Effector memory CD4-positive, alpha-beta T cell (primary cell): ENCODE measurements around the gene EYS.

Source experiments
- DNase-seq, 3 donors: peaks; one replicate each; pipeline ENCODE4 v3.0.0-alpha.2; 2020
- H3K27ac ChIP-seq: 2 replicates; pipeline ENCODE4 v1.7.0; 2013; ENCODE audit warnings: mild to moderate bottlenecking, low read length, moderate library complexity; ENCODE audit not compliant: insufficient read depth, poor library complexity, severe bottlenecking
- H3K27me3 ChIP-seq: replicated peaks from 2 replicates; pipeline ENCODE4 v1.7.0; 2013; ENCODE audit warnings: mild to moderate bottlenecking, low read length; ENCODE audit not compliant: insufficient read depth, control insufficient read depth, poor library complexity, severe bottlenecking
- H3K36me3 ChIP-seq: 2 replicates; pipeline ENCODE4 v1.7.0; 2013; ENCODE audit warnings: mild to moderate bottlenecking, low read length, moderate library complexity; ENCODE audit not compliant: control insufficient read depth, insufficient read depth
- H3K4me1 ChIP-seq: 2 replicates; pipeline ENCODE4 v1.7.0; 2013; ENCODE audit warnings: low read length, mild to moderate bottlenecking; ENCODE audit not compliant: control insufficient read depth, insufficient read depth, poor library complexity, severe bottlenecking
- H3K4me3 ChIP-seq: 2 replicates; pipeline ENCODE4 v1.7.0; 2013; ENCODE audit warnings: low read length, low read depth, mild to moderate bottlenecking; ENCODE audit not compliant: insufficient read depth, poor library complexity, severe bottlenecking
- H3K9me3 ChIP-seq: 2 replicates; pipeline ENCODE4 v1.7.0; 2013; ENCODE audit warnings: mild to moderate bottlenecking, low read length, moderate library complexity; ENCODE audit not compliant: control insufficient read depth

The EYS gene

DNA sequence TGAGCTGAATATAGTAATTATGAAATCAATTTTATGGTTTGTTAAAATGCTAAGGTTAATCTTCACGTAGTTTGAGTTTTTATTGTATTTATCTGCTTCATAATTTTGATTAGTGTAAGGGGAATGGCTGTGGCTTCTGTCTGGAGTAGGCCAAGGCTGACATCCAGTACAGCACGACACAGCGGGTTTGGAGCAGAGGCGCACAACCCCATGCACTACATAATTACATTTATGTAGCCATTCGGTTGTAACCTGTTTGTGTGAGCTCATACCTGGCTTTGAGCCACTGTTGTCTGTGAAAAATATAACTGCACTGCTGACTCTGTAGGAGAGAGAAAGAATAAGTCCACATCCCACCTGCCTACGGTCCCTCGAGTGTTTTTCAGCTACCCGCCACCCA is 615.5 kb downstream of the EYS start:
- no peaks in the 10 kb centered on the region for H3K4me1 ChIP-seq
- no peaks in the 10 kb centered on the region for H3K27me3 ChIP-seq
- H3K9me3 ChIP-seq, result no peaks in the 10 kb centered on the region
- no peak overlapping the region for H3K27ac ChIP-seq
- no peak for DNase-seq
- H3K4me3 ChIP-seq, result no peak overlapping the region
- H3K36me3 ChIP-seq, result no peaks in the 10 kb centered on the region

GRCh38 chr6:65088575-65088974 is 618.5 kb downstream of the EYS start:
- Histone ChIP-seq H3K36me3 (no peaks in the 10 kb centered on the region), H3K9me3 (no peaks in the 10 kb centered on the region), H3K4me3 (no peak overlapping the region), H3K27me3 (no peaks in the 10 kb centered on the region), H3K27ac (no peak overlapping the region), H3K4me1 (no peaks in the 10 kb centered on the region)
- no peak for DNase-seq

- DNase-seq, result no peak
- Histone ChIP-seq H3K4me1 (no peaks in the 10 kb centered on the region), H3K27me3 (no peaks in the 10 kb centered on the region), H3K4me3 (no peak overlapping the region), H3K36me3 (no peaks in the 10 kb centered on the region), H3K9me3 (no peaks in the 10 kb centered on the region), H3K27ac (no peak overlapping the region)
Observed at GRCh38 chr6:65081756-65082155, 625.3 kb downstream of the EYS start.

- DNase-seq, result no peak
- Histone ChIP-seq H3K36me3 (no peaks in the 10 kb centered on the region), H3K4me1 (no peaks in the 10 kb centered on the region), H3K4me3 (no peak overlapping the region), H3K27ac (no peak overlapping the region), H3K27me3 (no peaks in the 10 kb centered on the region), H3K9me3 (no peaks in the 10 kb centered on the region)
Observed at GRCh38 chr6:65075705-65076230, 631.3 kb downstream of the EYS start.

DNA sequence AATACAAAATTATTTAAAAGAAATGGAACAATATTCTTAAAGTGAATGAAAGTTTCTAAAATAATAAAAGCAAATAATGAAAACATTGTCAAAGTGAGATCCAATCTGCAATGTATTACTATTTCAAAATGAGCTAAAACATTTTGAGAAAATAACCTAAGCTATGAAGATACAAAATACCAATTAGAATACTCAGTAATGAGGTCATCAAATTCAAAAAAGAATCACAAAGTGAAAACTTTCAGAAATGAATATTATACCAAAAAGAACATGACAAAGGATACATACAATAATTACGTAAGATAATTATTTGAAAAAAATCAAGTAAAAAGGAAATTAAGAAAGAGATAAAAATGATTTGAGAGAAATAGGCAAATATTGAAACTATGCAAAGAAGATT is 634.5 kb downstream of the EYS start:
- no peaks in the 10 kb centered on the region for H3K36me3 ChIP-seq
- no peaks in the 10 kb centered on the region for H3K4me1 ChIP-seq
- no peaks in the 10 kb centered on the region for H3K27me3 ChIP-seq
- H3K9me3 ChIP-seq, result no peaks in the 10 kb centered on the region
- no peak for DNase-seq
- no peak overlapping the region for H3K4me3 ChIP-seq
- no peak overlapping the region for H3K27ac ChIP-seq

DNA sequence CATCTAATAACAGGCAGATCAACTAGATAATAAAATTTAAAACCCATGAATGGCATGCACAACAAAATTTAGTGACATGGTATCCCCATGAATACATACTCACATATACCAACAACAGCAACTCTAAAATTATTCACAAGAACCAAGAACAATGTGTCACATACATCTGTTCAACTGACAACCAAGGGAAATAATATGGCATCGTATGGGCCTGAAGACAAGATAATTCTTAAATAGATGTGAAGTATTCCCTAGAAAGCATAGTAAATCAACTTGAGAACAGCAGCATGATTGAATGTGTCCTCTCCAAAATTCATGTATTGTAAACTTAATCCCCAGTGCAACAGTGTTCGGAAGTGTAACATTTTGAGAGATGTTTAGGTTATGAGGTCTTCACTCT is 635.5 kb downstream of the EYS start:
- DNase-seq, result no peak
- Histone ChIP-seq H3K27me3 (no peaks in the 10 kb centered on the region), H3K4me1 (no peaks in the 10 kb centered on the region), H3K9me3 (no peaks in the 10 kb centered on the region), H3K27ac (no peak overlapping the region), H3K4me3 (no peak overlapping the region), H3K36me3 (no peaks in the 10 kb centered on the region)

DNA sequence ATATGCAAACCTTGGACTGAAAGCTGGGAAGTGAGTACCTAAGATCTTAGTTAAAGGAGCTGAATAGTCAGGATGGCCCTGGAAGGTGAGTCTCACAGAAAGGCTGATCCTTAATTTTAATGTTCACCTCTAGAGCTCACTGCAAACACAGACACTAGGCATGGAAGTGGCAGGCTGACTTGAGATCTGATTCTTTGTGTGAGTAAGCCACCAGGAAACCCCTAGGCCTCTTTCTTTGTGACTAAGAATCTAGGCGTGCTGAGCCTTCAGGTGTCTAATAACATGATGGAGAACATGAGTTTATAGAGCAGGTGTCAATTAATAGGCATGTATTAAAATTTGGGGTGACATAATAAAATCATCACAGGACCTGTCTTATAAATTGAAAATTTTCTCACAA is 642.2 kb downstream of the EYS start:
- Histone ChIP-seq H3K4me3 (no peak overlapping the region), H3K36me3 (no peaks in the 10 kb centered on the region), H3K9me3 (no peaks in the 10 kb centered on the region), H3K27ac (no peak overlapping the region), H3K4me1 (no peaks in the 10 kb centered on the region), H3K27me3 (no peaks in the 10 kb centered on the region)
- no peak for DNase-seq

- H3K4me1 ChIP-seq, result no peaks in the 10 kb centered on the region
- no peak overlapping the region for H3K4me3 ChIP-seq
- H3K27ac ChIP-seq, result no peak overlapping the region
- no peak for DNase-seq
- no peaks in the 10 kb centered on the region for H3K36me3 ChIP-seq
- no peaks in the 10 kb centered on the region for H3K9me3 ChIP-seq
- no peaks in the 10 kb centered on the region for H3K27me3 ChIP-seq
Observed at GRCh38 chr6:65059568-65059967, 647.5 kb downstream of the EYS start.

GRCh38 chr6:65055545-65055944 is 651.5 kb downstream of the EYS start:
- Histone ChIP-seq H3K4me1 (no peaks in the 10 kb centered on the region), H3K9me3 (no peaks in the 10 kb centered on the region), H3K4me3 (no peak overlapping the region), H3K27me3 (no peaks in the 10 kb centered on the region), H3K36me3 (no peaks in the 10 kb centered on the region), H3K27ac (no peak overlapping the region)
- DNase-seq, result no peak

DNA sequence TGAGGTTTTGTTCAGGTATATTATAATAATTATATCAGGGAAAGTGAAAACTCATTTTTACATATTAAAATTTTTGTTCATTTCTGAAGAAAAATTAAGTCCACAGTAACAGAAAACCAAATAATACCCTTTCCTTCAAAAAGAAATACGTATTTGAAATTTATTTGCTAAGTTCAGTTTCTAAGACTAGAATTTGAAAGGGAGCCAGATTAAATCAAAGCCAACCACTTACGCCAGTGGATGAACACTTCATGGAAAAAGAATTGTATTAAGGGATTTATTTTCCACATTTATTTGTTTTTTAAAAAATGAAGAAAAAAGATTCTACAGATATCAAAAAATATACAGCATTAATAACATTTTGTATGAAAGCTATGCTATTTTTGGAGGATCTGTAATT is 654.4 kb downstream of the EYS start:
- Histone ChIP-seq H3K4me1 (no peaks in the 10 kb centered on the region), H3K27ac (no peak overlapping the region), H3K9me3 (no peaks in the 10 kb centered on the region), H3K36me3 (no peaks in the 10 kb centered on the region), H3K27me3 (no peaks in the 10 kb centered on the region), H3K4me3 (no peak overlapping the region)
- no peak for DNase-seq

- H3K4me3 ChIP-seq, result no peak overlapping the region
- DNase-seq, result no peak
- no peak overlapping the region for H3K27ac ChIP-seq
- H3K36me3 ChIP-seq, result no peaks in the 10 kb centered on the region
- no peaks in the 10 kb centered on the region for H3K9me3 ChIP-seq
- H3K27me3 ChIP-seq, result no peaks in the 10 kb centered on the region
- H3K4me1 ChIP-seq, result no peaks in the 10 kb centered on the region
Observed at GRCh38 chr6:65045801-65046200, 661.2 kb downstream of the EYS start.
